Midbrain (tissue), 1 donor: ENCODE results near the gene VWA3B.
"Not testable (repeated sequence)": the region's sequence is repeated elsewhere in the genome, so short reads cannot be mapped to it uniquely, and the experiment has no call there.

Experiments
- DNase-seq: peaks from one replicate; lab custom pipeline; 2025; lab: John Stamatoyannopoulos, UW

The VWA3B gene

DNA sequence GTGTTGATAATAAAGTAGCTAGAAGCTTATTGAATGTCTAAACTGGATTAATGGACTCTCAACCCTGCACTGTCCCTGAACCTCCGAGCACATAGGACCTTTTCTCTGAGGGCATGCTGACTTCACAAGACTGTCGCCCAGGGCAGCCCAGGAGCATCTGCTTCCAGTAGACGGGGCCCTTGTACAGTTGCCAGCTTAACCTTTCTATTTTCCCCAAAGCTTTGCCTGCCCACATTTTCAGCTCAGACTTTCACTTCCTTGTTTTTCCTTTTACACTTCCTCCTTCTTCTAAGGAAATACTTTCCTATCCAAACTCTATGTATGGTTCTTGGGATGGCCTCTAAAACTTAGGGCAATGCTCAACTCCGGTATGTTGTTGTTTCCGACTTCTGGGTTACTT, 1.3 kb downstream of the VWA3B start:
- DNase-seq: peak; percentile 51

DNA sequence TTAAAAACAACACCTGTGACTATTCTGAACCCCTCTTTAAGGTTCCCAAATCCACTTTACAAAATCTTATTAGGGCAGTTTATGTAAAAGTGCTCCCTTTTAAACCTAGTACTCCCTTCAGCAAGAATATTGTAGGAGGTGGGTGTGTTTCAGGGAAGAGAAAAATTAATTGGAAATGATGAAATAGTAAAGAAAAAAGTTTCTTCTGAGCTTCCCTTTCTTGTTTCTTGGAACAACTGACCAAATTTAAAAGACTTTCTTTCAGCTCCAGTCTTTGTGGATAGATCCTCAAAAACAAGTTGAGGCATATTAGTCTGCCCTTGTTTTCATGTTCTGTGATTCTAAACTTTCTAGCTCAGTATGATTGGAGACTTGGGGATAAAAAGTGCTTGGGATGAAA, 3.0 kb downstream of the VWA3B start:
- DNase-seq: no peak

DNA sequence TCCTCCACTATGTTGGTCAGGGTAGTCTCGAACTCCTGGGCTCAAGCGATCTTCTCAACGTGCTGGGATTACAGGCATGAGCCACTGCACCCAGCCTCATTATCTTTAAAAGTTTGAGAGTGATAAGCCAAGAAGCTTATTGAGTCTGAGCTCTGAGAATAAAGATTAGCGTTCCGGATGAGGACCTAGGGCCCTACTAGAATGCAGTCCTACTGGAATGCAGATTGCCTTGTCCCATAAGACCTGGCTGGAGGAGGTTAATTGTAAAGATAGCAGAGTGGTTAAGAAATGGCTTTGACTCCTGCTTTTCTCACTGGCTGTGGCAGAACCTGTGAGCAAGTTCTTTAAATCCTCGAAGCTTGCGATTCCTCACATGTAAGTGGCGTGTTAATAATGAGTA, 4.0 kb downstream of the VWA3B start:
- no peak for DNase-seq

DNA sequence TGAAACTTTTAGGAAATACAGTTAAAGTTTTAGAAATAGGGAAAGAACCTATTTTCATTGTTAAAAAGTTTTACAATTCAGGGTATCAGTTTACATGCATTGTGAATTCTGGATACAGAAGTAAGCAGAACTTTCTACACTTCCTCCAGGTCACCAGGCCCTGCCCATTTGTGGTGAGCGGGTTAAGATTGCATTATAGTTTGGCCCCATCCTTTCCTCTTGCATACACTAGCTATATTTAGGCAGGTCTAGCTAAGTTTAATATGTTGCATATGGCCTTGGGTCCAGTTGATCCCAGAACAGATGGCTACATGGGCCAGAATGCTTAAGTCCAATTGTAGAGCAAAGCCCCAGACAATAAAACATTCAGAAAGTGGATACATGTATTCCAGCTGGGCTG, 4.8 kb downstream of the VWA3B start:
- no peak for DNase-seq

DNA sequence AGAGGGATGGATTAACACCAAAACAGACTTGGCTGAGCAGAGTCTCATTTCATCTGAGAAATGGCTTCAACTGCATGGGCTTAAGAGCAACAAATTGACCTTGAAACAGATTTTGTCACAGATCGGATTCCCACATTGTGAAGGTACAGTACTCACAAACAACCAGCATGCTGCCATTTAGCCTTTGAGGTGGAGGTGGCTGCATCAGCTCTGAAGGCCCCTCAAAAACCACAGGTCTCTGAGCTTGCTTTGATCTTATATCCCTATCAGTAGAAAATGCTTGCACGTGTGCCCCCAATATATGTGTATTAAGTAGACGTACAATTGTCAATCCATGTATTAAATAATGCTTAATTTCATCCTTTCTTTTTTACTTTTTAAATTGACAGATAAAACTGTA, 6.2 kb downstream of the VWA3B start:
- DNase-seq: no peak

DNA sequence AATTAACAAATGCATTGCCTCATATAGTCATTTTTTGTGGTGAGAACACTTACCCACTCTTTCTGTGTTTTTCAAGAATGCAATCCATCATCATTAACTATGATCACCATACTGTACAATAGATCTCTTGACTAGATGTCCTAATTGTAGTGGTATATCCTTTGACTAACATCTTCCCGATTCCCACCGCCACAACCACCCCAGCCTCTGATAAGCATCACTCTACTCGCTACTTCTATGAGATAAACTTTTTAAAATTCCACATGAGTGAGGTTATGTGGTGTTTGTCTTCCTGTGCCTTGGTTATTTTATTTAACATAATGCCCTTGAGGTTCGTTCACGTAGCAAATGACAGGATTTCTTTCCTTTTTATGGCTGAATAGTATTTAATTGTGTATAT, 6.6 kb downstream of the VWA3B start:
- no peak for DNase-seq

DNA sequence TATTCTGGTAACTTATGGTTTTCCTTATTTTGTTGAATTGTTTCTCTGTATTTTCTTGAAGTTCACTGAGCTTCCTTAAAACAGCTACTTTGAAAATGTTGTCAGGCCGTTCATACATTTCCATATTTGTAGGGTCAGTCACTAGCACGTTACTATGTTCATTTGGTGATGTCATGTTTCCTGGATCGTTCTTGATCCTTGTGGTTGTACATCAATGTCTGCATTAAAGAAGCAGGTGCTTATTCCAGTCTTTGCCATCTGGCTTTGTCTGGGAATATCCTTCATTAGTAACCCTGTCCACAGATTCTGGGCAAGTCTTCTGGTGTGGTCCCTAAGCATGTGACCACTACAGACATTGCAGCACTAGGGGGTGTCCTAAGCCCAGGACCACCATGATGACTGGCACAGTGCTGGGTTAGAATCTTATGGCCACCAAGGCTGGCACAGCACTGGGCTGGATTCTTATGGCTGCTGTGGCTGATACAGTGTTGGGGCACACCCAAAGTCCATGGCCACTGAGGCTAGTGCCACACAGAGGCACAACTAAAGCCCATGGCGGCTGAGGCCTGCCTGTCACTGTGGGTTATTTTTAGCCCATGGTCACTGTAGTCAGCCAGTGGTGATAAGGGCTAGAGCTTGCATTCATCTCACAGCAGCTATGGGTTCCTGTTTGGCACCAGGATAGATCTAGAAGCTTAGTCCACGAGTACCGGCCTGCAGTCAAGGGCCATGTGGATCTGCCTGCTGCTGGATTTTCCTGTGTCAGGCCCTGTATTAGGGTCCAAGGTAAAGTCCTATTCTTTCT, 13.2 kb downstream of the VWA3B start:
- DNase-seq: no peak

DNA sequence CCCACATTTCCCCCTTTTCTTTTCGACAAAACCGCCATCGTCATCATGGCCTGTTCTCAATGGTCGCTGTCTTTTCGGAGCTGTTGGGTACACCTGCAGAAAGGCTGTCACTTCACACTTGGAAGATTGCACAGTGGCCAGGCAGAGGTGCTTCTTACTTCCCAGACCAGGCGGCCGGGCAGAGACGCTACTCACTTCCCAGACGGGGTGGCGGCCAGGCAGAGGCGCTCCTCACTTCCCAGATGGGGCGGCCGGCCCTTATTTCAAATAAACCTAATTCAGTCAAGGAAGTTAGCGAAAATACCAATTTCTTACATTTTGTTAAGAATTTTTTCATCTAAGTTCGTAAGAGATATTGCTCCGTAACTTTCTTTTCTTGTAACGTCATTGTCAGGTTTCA, 15.3 kb downstream of the VWA3B start:
- DNase-seq: not testable (repeated sequence)

DNA sequence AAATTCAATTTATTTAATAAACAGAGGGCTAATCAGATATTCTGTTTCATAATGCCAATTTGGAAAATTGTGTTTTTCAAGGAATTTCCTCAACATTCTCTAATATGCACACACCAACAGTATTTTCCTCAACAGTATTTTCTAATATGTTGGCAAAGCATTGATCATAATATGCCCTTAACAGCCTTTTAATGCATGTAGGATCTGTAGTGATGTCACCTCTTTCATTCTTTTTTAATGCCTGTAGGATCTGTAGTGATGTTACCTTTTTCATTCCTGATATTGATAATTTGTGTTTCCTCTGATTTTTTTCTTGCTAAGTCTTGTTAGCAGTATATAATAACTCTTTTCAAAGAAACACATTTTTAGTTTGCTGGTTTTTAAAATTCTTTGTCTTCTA, 15.9 kb downstream of the VWA3B start:
- no peak for DNase-seq

DNA sequence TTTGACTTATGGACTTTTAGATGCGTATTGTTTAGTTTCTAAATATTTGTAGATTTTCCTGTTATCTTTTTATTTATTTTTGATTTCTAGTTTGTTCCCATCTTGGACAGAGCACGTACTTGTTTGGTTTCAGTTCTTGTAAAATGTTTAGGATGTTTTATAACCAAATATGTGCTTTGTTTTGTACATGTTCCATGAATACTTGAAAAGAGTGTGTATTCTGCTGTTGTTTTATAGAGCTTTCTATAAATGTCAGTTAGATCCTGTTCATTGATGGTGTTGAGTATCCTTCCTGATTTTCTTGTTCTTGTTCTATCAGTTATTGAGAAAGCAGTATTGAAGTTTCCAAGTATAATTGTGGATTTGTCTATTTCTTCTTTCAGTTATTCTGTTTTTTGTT, 21.1 kb downstream of the VWA3B start:
- no peak for DNase-seq

DNA sequence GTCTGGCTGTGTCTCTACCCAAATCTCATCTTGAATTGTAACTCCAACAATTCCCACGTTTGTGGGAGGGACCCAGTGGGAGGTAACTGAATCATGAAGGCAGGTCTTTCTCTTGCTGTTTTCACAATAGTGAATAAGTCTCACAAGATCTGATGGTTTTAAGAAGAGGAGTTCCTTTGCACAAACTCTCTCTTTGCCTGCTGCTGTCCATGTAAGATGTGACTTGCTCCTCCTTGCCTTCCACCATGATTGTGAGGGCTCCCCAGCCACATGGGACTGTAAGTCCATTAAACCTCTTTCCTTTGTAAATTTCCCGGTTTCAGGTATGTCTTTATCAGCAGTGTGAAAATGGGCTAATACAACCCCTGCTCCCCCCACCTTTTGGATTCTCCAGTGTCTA, 23.8 kb downstream of the VWA3B start:
- no peak for DNase-seq

DNA sequence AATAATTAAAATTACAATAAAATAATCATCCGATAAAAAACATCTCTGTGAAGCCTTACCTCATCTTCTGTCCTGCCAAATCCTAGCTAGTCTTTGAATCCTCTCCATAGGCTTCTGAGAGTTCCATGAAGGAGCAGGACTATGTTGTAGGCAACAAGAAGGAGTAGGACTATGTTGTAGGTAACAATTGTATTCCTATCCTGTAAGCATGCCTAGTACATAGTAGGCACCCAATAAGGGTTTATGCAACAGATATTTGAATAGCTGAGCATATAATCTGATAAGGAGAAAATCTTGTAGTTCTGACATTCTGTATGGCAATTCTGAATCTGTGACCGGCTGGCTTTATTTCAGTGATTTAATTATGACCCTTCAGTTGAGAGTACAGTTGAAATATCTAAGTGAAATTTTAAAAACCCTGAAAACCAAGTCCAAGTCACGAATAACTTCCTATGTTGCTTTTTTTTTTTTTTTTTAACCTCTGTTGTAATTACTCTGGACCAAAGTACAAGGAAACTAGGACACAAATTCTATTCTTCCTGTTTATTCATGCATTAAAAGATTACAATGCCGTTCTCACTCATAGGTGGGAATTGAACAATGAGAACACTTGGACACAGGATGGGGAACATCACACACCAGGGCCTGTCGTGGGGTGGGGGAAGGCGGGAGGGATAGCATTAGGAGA, 27.8 kb downstream of the VWA3B start:
- DNase-seq: no peak

DNA sequence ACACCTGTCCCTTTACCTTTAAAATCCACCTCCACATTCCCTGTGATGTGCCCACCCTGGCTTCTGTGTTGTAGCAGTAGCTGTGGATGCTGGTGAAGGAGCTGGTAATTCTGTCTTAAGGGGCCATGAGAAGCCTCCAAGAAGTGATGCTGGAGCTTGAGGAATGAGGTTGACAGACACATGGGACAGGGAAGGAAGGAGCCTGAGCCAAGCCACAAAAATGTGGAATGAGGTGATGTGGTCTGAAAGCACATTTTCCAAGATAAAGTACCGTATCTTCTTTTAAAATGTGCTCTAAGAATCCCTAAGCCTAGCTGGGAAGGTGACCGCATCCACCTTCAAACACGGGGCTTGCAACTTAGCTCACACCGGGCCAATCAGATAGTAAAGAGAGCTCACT, 31.2 kb downstream of the VWA3B start:
- DNase-seq: no peak

DNA sequence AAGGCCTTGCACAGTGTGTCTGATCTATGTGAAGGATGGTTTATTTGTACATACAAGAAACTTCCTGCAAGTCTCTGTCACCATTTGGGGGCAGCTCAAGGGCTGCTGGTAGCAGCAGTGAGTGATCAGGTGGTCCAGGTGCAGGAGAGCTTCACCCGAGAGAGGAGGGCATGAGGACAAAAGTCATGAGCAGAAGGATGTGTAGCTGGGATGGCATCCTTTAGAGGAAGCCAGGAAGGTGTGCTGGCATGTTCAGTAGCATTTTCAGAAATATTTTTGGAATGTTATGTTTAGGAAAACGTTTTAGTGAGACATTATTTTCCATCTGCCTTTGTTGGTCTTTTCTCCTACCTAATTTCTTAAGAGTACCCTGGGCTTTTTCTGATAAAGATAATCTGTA, 31.9 kb downstream of the VWA3B start:
- no peak for DNase-seq

DNA sequence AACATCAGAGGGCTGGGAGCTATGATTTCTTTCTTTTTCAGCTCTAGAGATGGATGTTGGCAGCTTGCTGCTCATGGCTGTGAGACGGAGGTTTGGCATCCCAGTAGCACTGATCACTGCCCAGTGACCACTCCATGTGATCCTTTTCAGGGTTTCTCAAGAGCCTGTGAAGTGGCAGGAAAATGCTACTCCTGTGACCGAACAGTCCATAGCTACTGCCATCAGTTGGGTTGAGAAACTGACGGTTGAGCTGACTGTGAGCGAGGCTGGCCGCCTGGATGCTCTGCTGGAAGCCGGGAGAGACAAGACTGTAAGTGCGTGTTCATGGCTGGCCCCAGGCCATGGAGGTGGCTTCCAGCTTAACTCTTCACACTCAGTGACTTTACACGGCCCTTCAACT, 34.2 kb downstream of the VWA3B start:
- peak; percentile 7 for DNase-seq

DNA sequence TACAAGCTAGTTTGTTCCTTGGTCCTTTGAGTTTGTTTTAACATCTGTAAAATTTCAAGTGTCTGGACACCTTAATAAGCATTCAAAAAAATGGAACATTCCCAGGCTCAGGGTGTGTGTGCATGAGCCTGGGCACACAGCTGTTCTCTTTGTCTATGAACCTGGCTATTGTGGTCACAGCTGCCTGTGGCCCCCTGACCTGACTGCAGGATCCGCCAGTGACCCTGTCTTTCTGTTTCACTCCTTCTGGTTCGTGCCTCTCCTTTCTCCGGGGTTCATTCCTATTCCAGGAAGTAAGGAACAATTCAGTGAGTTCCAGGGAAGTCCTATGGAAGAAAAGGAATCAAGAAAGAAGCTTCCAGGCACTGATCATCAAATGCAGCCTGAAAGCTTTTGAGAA, 35.6 kb downstream of the VWA3B start:
- no peak for DNase-seq

DNA sequence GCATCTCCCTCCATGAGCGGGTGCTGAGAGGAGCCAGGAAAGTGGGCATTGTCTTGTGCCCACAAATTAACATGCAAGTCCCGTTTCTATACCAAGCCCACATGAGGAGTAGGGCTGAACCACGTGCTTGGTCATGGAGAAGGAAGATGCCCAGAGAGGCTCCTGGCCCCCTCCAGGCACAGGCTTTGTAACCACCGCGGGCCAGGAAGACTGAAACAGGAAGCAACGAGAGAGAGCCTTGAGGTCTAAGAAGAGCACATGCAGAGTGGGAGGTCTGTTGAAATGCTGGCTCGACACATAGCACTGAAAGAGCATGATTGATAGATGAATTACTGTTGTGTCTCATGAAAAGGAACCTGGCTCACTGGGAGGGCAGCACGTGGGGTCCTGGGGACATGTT, 36.3 kb downstream of the VWA3B start:
- peak; percentile 6 for DNase-seq

DNA sequence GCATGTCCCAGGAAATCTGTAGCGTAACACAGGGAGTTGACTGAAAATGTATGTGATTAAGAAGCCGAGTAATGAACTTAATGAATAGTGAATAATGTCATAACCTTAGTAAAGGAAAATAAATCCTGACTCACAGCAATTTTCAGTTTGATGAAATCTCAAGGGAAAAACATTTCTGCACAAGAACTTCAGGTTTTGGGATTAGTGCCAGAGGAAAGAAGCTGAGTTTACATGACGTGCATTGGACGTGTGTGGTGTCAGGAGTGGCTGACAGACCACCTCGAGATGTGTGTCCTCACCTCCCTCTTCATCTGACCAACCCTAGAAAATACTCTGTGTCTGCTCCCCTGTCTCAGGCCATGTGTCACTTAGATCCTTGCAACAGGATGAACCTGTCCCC, 39.1 kb downstream of the VWA3B start:
- no peak for DNase-seq

DNA sequence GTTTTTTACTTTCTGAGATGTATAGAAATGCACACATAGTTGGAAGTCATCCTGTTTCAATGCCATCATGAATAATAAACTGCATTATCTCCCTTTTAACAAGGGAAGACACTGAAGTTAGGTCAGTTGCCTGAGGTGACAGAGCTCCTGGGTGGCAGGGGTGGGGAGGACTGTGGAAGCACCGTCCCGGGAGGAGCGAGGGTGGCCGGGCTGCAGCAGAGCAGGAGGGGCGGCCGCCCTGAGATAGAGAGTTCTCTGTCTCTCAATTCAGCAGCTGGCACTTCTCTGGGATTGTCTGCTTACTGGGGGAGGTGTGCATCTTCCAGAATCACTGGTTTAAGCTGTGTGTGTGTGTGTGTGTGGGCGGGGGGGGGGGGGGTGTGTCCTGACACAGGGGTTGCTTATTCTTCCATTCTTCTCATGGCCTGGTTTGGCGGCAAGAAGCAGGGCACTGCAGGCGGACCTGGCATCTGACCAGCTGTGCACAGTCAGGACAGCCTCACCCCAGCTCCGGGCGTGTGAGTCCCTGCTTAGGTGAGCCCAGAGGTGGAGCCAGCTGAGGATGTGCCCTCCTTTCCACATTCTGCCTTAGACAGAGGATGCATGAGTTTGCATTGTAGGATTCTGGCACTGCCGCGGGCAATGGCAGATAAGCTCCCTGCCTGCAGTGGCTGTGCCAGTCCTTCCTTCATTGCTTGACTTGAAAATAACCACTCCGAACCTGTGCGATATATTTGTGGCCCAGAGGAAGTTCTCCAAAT, 40.4 kb downstream of the VWA3B start:
- no peak for DNase-seq

DNA sequence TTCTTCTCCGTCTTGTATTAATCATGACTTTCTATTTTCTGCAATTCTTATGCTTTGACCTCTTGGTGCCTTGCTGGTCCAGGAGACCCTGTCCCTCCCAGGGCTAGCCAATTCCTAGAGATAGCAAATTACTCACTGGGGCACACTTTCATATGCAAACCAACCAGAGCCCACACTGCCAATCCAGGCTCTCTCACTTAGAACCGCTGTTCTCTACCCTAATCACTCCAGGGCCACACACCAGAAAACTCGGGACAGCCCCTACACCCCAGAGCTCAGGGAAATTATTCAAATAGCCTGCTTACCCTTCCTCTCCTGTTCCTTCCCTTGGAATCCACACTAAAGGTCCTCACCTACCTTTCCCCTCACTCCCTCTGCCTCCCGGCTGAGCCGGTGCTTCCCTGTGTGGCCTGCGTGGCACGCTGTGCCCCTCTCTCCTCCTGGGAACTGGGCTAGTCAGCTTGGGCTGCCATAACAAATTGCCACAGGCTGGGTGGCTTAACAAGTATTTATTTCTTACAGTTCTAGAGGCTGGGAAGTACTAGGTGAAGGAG, 41.7 kb downstream of the VWA3B start:
- DNase-seq: no peak

DNA sequence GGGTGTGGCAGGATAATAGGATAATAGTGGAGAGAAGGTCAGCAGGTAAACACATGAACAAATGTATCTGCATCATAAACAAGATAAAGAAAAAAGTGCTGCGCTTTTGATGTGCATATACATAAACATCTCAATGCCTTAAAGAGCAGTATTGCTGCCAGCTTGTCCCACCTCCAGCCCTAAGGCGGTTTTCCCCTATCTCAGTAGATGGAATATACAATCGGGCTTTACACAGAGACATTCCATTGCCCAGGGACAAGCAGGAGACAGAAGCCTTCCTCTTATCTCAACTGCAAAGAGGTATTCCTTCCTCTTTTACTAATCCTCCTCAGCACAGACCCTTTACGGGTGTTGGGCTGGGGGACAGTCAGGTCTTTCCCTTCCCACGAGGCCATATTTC, 43.1 kb downstream of the VWA3B start:
- not testable (repeated sequence) for DNase-seq

DNA sequence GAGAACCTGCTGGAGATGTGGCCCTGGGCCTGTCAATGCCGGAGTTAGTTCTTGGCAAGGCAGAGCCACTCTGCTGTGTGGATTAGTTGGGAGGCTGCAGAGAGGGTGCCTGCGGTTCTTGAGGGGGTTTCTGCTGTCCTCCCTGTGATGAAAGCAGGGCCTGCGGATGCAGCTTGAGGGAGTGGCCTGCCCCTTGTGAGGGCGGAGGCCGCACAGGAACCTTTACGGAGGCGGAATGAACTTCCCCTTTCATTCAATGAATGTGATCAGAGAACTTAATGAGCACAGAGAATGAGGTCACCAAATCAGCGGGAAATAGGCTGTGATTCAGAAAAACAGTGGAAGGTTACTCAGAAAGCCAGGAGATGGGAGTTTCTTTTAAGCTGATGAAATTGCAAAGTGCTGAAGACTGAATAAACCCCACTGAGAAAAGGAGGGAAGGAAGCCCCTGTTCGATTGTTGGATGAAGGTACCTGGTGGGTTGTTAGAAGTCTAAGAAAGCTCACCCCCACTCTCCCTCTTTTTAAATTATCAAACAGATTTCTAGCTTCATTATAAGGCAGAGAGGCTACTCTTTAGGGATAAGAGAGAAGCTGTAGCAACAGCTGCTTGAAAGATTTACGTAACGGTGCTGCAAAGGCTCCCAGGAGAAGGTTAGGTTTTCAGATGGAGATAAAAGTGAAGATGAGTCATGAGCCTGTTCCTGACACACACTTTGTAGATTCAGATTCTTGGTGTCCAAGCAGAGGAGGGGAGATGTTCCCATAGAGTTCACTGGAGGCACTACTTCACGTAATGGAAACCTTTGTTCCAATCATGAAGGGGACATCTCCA, 47.4 kb downstream of the VWA3B start:
- DNase-seq: no peak
